ENCODE measurements around the gene ACSF2.

DNA sequence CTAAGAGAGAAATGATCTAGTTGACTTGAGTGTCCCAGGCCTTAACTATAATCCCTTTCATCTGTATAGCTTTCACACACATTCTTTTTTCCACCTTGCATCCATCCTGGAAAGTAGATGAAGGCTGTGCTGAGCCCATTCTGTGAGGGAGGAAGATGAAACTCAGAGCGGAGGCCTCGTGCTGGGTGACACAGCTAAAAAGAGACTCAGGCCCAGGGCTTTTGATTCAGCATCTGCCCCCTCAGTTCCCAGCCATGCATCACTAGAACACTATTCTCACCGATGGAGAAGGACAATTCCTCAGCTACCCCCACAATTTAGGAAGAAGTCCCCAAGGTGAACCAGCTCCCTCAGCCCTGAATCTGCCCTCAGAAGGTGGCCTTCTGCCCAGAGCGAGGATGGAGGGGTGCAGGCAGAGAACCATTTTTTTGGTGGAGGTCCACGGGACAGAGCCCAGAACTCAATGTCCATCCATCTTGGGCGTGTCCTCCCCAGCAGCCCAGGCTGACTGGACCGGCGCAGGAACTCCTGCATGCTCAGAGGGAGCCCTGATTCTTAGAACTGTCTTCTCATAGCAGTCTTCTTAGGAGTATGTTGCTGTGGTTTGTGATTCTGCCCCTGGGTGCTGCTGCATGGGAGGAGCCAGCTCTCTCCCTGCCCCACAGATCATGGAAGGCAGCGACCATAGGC lies 76.4 kb downstream of the ACSF2 start:
- TF ChIP-seq GATA2 (IDR thresholded peaks at IDR 0.05; ENCODE audit: low read depth, low read length) (no peak), GATA3 (IDR thresholded peaks at IDR 0.05; ENCODE audit: low read depth, low read length) (no peak)
